SK-N-MC (cell line): ENCODE results near the gene COPS7B.

Source experiments
- EZH2 ChIP-seq: fragments of 200-600 bp; sonication (generic); IDR thresholded peaks from one replicate; pipeline ENCODE4 v1.6.1; 2017; ENCODE audit warnings: antibody characterized with exemption
- FOXP2 ChIP-seq: optimal IDR thresholded peaks from 2 replicates; pipeline ENCODE3; 2011; ENCODE audit warnings: mild to moderate bottlenecking, moderate library complexity; ENCODE audit not compliant: insufficient read depth; ENCODE audit errors: extremely low read length, control extremely low read depth
- POLR2AphosphoS5 ChIP-seq: IDR thresholded peaks from 2 replicates; pipeline ENCODE4 v1.6.1; 2012; ENCODE audit warnings: mild to moderate bottlenecking, low read depth, low read length, borderline replicate concordance

- no peak for TF ChIP-seq EZH2
- peak; percentile 85 for TF ChIP-seq POLR2AphosphoS5
- peak; percentile 67 for TF ChIP-seq FOXP2
Observed at GRCh38 chr2:231780909-231781797, 5.1 kb upstream of the COPS7B start, which contains the start of gene PDE6D.
